Calu3 (cell line): ENCODE data around the gene PCSK6. TPM values are rescaled to one million over a fixed set of nuclear protein-coding genes. Genes with fewer than 3 reads are reported as not detected.

ENCODE experiments used
- BruUV-seq: library from RNA; stranded (reverse); fragments of 400-500 nt; replicated peaks from 2 replicates; lab custom pipeline; 2021; lab: Mats Ljungman, UMichigan
- CTCF ChIA-PET: fragments of 300-600 bp; sonication (Branson Sonifier 250); formaldehyde crosslinking; loops from one replicate; lab custom pipeline; 2022; ENCODE audit warnings: antibody characterized with exemption; lab: Charles Lee
- DNase-seq: peaks from one replicate; pipeline ENCODE4 v3.0.0; 2022
- H3K27ac Mint-ChIP-seq: one replicate; pipeline ENCODE4 v1.8.0; 2022; ENCODE audit warnings: mixed read lengths; ENCODE audit not compliant: unreplicated experiment
- H3K27me3 Mint-ChIP-seq: one replicate; pipeline ENCODE4 v1.8.0; 2022; ENCODE audit warnings: mixed read lengths; ENCODE audit not compliant: unreplicated experiment
- H3K36me3 Mint-ChIP-seq: one replicate; pipeline ENCODE4 v1.8.0; 2022; ENCODE audit warnings: mild to moderate bottlenecking, moderate library complexity, mixed read lengths; ENCODE audit not compliant: insufficient read depth, unreplicated experiment
- H3K4me1 Mint-ChIP-seq: one replicate; pipeline ENCODE4 v1.8.0; 2022; ENCODE audit warnings: mild to moderate bottlenecking, low read depth, mixed read lengths; ENCODE audit not compliant: unreplicated experiment
- H3K4me3 Mint-ChIP-seq: one replicate; pipeline ENCODE4 v1.8.0; 2022; ENCODE audit warnings: mild to moderate bottlenecking, low read depth, moderate library complexity, mixed read lengths; ENCODE audit not compliant: unreplicated experiment
- H3K9me3 Mint-ChIP-seq: one replicate; pipeline ENCODE4 v1.8.0; 2022; ENCODE audit warnings: low read depth, mixed read lengths; ENCODE audit not compliant: unreplicated experiment
- intact Hi-C: fragments of 100-400 bp; cut with micrococcal nuclease; formaldehyde crosslinking; loops from one replicate; pipeline ENCODE4 v1.10.0; 2022; ENCODE audit not compliant: unreplicated experiment
- total RNA-seq: library from RNA; stranded (reverse); gene quantifications from 2 replicates; pipeline ENCODE4 v1.2.3, GENCODE V29; 2022
- TF ChIP-seq, protein P1 (sequence below): fragments of 200-600 bp; IDR thresholded peaks from one replicate; pipeline ENCODE4 v1.8.0; 2022; ENCODE audit warnings: antibody characterized with exemption; ENCODE audit not compliant: unreplicated experiment

Gene PCSK6
- total RNA-seq, 1 experiment from 2014 or later = 5.1 TPM

DNA sequence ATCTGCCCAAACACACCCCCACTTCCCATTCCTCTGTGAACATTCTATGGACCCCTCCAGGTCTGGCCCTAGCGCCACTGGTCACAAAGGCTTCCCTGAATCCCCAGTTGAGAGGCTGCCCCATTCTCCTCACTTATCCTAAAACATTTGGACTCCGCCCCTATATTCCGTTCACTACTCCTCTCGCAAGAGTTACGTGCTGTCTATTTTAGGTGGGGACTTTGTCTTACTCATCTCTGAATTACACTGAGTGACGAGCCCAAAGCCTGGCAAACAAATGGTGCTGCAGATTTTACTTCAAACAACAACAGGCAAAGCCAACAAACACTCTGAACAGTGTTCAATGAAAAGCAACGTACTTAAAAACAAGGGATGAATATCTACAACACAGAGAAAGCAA, 14.5 kb downstream of the PCSK6 start:
- H3K27me3 Mint-ChIP-seq = peaks cover 28% of the 10 kb centered on the region
- no TSS peak for BruUV-seq
- H3K27ac Mint-ChIP-seq = no peak overlapping the region
- CTCF ChIA-PET = no interaction called here
- H3K36me3 Mint-ChIP-seq = no peaks in the 10 kb centered on the region
- TF ChIP-seq, protein P1, sequence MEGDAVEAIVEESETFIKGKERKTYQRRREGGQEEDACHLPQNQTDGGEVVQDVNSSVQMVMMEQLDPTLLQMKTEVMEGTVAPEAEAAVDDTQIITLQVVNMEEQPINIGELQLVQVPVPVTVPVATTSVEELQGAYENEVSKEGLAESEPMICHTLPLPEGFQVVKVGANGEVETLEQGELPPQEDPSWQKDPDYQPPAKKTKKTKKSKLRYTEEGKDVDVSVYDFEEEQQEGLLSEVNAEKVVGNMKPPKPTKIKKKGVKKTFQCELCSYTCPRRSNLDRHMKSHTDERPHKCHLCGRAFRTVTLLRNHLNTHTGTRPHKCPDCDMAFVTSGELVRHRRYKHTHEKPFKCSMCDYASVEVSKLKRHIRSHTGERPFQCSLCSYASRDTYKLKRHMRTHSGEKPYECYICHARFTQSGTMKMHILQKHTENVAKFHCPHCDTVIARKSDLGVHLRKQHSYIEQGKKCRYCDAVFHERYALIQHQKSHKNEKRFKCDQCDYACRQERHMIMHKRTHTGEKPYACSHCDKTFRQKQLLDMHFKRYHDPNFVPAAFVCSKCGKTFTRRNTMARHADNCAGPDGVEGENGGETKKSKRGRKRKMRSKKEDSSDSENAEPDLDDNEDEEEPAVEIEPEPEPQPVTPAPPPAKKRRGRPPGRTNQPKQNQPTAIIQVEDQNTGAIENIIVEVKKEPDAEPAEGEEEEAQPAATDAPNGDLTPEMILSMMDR = no peak
- intact Hi-C loops = no loop called here
- no peaks in the 10 kb centered on the region for H3K4me1 Mint-ChIP-seq
- no peaks in the 10 kb centered on the region for H3K9me3 Mint-ChIP-seq
- no peak for DNase-seq
- H3K4me3 Mint-ChIP-seq = no peak overlapping the region

DNA sequence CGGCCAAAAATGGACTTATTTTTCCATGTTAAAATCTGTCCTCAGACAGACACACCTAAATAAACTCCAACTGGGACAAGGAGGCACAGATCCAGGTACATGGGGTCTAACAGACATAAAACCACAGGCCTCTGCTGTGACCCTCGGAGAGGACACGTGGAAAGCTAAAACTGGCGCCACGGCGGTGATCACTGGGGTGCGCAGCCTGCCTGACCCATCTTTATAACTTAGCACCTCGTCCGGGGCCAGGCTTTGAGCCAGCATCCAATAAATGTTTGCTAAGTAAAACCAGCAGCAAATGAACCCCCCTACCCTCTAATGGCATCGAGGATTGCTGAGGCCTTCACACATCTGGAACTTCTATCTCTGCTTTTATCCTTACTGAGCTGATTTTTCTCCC, 15.3 kb downstream of the PCSK6 start:
- H3K9me3 Mint-ChIP-seq = no peaks in the 10 kb centered on the region

DNA sequence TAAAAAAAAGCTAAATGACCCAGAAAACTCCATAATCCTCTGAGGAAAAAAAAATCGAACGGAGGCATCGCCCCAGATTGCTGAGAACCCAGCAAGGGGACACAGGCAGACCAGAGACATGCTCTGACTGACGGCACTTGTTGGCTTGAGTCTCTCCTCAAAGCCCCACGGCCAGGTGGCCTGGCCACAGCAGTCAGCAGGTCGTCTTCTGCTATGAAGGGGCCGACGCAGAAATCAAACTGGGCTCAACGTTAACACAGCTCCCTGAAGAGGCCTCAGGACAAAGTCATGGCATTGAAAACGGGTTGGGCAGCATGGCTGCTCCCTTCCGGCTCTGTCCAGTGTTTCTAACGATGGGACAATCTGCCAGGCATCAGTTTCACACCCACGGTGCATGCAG, 17.5 kb downstream of the PCSK6 start:
- Mint-ChIP-seq H3K27me3 (peaks cover 28% of the 10 kb centered on the region), H3K9me3 (no peaks in the 10 kb centered on the region), H3K36me3 (no peaks in the 10 kb centered on the region), H3K4me3 (no peak overlapping the region), H3K27ac (no peak overlapping the region), H3K4me1 (no peaks in the 10 kb centered on the region)
- BruUV-seq = no TSS peak
- intact Hi-C loops = no loop called here
- CTCF ChIA-PET = no interaction called here
- TF ChIP-seq, protein P1 = no peak
- no peak for DNase-seq

More for the DNA sequence above, 15.3 kb downstream of the PCSK6 start:
- Mint-ChIP-seq H3K4me1 (no peaks in the 10 kb centered on the region), H3K27me3 (peaks cover 28% of the 10 kb centered on the region), H3K27ac (no peak overlapping the region), H3K36me3 (no peaks in the 10 kb centered on the region), H3K4me3 (no peak overlapping the region)
- intact Hi-C loops = no loop called here
- TF ChIP-seq, protein P1 = no peak
- no TSS peak for BruUV-seq
- CTCF ChIA-PET = no interaction called here
- no peak for DNase-seq

DNA sequence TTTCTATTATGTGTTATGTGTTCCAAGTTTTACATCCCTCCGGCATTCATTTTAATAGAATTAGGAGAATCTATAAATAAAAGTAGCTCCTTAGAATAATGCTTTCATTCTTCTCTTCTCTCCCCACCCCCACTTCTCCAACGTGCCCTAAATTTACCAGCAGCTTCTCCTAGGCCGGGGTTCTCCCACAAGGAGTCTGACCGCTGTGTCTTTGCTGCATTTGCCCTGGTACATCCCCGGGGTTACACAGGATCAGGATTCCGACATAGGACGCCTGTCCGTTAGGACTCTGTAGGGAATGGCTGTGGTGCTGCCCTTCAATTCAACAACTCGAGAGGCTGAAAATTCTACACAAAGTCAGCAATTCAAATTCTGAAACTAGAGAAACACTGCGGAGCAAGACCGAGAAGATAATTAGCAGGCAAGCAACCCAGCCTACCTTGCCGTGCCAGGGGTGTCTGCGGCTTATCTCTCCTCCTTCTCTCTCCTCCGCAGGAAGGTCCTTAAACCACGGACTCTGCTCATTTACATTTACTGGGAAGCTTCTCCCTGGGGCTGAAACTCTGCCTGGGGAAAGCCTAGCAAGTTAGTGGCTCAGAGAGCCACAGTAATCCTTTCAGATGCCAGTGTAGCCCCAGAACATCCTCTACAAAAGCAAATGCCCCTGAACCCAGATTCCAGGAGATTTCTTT, 18.8 kb downstream of the PCSK6 start:
- H3K27me3 Mint-ChIP-seq = peaks cover 37% of the 10 kb centered on the region
- no TSS peak for BruUV-seq
- H3K4me3 Mint-ChIP-seq = no peak overlapping the region
- H3K27ac Mint-ChIP-seq = no peak overlapping the region
- H3K9me3 Mint-ChIP-seq = no peaks in the 10 kb centered on the region
- intact Hi-C loops = no loop called here
- DNase-seq = no peak
- no peaks in the 10 kb centered on the region for H3K4me1 Mint-ChIP-seq
- CTCF ChIA-PET = no interaction called here
- TF ChIP-seq, protein P1 = no peak
- H3K36me3 Mint-ChIP-seq = no peaks in the 10 kb centered on the region
